ENCODE data around the gene RHCE. TPM values are rescaled to one million over a fixed set of nuclear protein-coding genes. Genes with fewer than 3 reads are reported as not detected.

Gene RHCE
- total and polyA plus RNA-seq, 4 donors, result 0.12 to 3.1 (median 0.28) TPM

DNA sequence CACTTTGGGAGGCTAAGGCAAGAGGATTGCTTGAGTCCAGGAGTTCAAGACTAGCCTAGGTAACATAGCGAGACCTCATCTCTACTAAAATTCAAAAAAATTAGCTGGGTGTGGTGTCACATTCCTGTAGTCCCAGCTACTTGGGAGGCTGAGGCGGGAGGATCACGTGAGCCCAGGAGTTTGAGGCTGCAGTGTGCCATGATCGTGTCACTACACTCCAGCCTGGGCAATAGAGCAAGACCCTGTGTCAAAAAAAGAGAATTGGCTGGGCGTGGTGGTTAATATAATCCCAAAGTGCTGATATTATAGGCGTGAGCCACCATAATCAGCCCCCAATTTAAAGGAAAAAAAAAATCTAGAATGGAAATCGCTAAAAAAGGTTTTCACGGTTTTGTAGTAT, 17.0 kb upstream of the RHCE start:
- Histone ChIP-seq H3K9ac (ENCODE audit: insufficient read depth in 1 of 2, low read length in 2 of 2) (no peak overlapping the region), H3K36me3 (ENCODE audit: control insufficient read depth in 4 of 4, insufficient read depth in 4 of 4, low read length in 4 of 4) (peaks cover 0 to 2% (median 0%) of the 10 kb centered on the region in 4 donors), H3K4me1 (ENCODE audit: control insufficient read depth in 5 of 5, insufficient read depth in 5 of 5, low read length in 5 of 5) (peaks cover 0 to 35% (median 8%) of the 10 kb centered on the region in 5 donors), H3K4me3 (no peak overlapping the region), H3K27ac (ENCODE audit: low read depth in 1 of 2, low read length in 1 of 2) (no peak overlapping the region), H3K9me3 (ENCODE audit: control insufficient read depth in 4 of 4, insufficient read depth in 3 of 4, low read length in 3 of 4) (no peaks in the 10 kb centered on the region), H3K27me3 (ENCODE audit: control insufficient read depth in 3 of 3, insufficient read depth in 3 of 3, low read length in 2 of 3) (no peaks in the 10 kb centered on the region)
- DNase-seq, result no peak
- 94 to 98% methylated on average over 8 of the region's 8 CpGs for WGBS, 2 donors
- no peak for ATAC-seq (ENCODE audit: insufficient read depth, low FRiP score)
- TF ChIP-seq, protein P1, sequence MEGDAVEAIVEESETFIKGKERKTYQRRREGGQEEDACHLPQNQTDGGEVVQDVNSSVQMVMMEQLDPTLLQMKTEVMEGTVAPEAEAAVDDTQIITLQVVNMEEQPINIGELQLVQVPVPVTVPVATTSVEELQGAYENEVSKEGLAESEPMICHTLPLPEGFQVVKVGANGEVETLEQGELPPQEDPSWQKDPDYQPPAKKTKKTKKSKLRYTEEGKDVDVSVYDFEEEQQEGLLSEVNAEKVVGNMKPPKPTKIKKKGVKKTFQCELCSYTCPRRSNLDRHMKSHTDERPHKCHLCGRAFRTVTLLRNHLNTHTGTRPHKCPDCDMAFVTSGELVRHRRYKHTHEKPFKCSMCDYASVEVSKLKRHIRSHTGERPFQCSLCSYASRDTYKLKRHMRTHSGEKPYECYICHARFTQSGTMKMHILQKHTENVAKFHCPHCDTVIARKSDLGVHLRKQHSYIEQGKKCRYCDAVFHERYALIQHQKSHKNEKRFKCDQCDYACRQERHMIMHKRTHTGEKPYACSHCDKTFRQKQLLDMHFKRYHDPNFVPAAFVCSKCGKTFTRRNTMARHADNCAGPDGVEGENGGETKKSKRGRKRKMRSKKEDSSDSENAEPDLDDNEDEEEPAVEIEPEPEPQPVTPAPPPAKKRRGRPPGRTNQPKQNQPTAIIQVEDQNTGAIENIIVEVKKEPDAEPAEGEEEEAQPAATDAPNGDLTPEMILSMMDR (IDR thresholded peaks at IDR 0.05; ENCODE audit: control extremely low read depth, extremely low read depth), result no peak

- H3K27me3 ChIP-seq (ENCODE audit: control insufficient read depth in 3 of 3, insufficient read depth in 3 of 3, low read length in 2 of 3), result no peaks in the 10 kb centered on the region
- H3K9me3 ChIP-seq (ENCODE audit: control insufficient read depth in 4 of 4, insufficient read depth in 3 of 4, low read length in 3 of 4), result no peaks in the 10 kb centered on the region
- H3K4me3 ChIP-seq, result no peak overlapping the region
- peaks cover 0 to 2% (median 0%) of the 10 kb centered on the region in 4 donors for H3K36me3 ChIP-seq (ENCODE audit: control insufficient read depth in 4 of 4, insufficient read depth in 4 of 4, low read length in 4 of 4)
- TF ChIP-seq, protein P1 (IDR thresholded peaks at IDR 0.05; ENCODE audit: control extremely low read depth, extremely low read depth), result no peak
- H3K9ac ChIP-seq (ENCODE audit: insufficient read depth in 1 of 2, low read length in 2 of 2), result peak overlapping the region in 1 of 2 donors; percentile 14
- H3K4me1 ChIP-seq (ENCODE audit: control insufficient read depth in 5 of 5, insufficient read depth in 5 of 5, low read length in 5 of 5), result peaks cover 0 to 38% (median 8%) of the 10 kb centered on the region in 5 donors
- H3K27ac ChIP-seq (ENCODE audit: low read depth in 1 of 2, low read length in 1 of 2), result no peak overlapping the region
- ATAC-seq (ENCODE audit: insufficient read depth, low FRiP score), result no peak
- 11 to 12% methylated on average over 4 of the region's 4 CpGs for WGBS, 2 donors
- peak in 1 of 3 donors; percentile 8 for DNase-seq
Measured at GRCh38 chr1:25435397-25436108, 14.9 kb upstream of the RHCE start.

DNA sequence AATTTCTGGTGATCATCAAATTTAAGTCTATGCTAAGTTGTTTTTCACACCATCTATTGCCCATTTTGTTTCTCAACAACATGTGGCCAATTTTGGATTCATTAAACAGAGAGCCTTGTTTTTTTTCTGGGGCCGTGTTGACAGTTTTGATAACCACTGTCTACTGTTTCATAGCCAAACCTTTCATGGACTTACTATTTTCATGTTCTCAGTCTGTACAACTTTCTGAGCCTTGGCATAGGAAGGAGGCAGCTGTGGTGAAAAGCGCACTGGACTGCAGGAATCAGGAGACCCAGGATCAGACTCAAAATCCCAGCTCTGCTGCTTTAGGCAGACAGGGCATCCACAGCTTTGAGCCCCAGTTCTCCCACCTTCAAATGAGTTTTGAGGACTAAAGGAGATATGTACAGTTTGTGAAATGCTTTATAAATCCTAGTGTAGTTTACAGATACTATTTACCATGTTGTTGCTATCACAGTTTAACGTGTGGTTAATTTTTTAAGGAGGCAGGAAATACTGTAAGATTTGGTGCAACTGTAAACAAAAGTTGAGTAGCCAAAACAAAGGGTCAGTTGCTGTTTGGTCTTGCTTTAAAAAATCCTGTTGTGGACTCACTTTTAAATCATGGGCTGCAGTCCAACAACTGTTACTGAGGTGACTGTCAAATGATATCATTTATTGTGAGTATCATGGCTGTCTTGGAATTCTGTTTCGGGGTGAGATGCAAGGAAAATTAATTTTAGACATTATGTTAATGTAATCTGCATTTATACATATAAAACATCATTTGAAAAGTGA, 13.0 kb upstream of the RHCE start:
- Histone ChIP-seq H3K9me3 (ENCODE audit: control insufficient read depth in 4 of 4, insufficient read depth in 3 of 4, low read length in 3 of 4) (no peaks in the 10 kb centered on the region), H3K4me3 (no peak overlapping the region), H3K27me3 (ENCODE audit: control insufficient read depth in 3 of 3, insufficient read depth in 3 of 3, low read length in 2 of 3) (no peaks in the 10 kb centered on the region), H3K36me3 (ENCODE audit: control insufficient read depth in 4 of 4, insufficient read depth in 4 of 4, low read length in 4 of 4) (peaks cover 0 to 2% (median 0%) of the 10 kb centered on the region in 4 donors), H3K4me1 (ENCODE audit: control insufficient read depth in 5 of 5, insufficient read depth in 5 of 5, low read length in 5 of 5) (peaks cover 0 to 42% (median 8%) of the 10 kb centered on the region in 5 donors), H3K27ac (ENCODE audit: low read depth in 1 of 2, low read length in 1 of 2) (no peak overlapping the region), H3K9ac (ENCODE audit: insufficient read depth in 1 of 2, low read length in 2 of 2) (peak overlapping the region in 1 of 2 donors; percentile 34)
- DNase-seq, result peak in 2 of 3 donors; percentile 32 to 36
- TF ChIP-seq, protein P1 (IDR thresholded peaks at IDR 0.05; ENCODE audit: control extremely low read depth, extremely low read depth), result no peak
- 48 to 59% methylated on average over 4 of the region's 4 CpGs for WGBS, 2 donors
- no peak for ATAC-seq (ENCODE audit: insufficient read depth, low FRiP score)

Measured in lung (tissue), 12 donors.